Neural cell (in vitro differentiated cells): ENCODE results near the gene PSG1.
"Not testable (repeated sequence)": the region's sequence is repeated elsewhere in the genome, so short reads cannot be mapped to it uniquely, and the experiment has no call there.

Experiments
- CTCF ChIP-seq: fragments of 450-650 bp; IDR thresholded peaks from 2 replicates; pipeline ENCODE4 v1.5.1; 2014; ENCODE audit warnings: antibody characterized with exemption, mild to moderate bottlenecking, moderate library complexity; ENCODE audit not compliant: poor library complexity, severe bottlenecking
- EP300 ChIP-seq: fragments of 450-650 bp; conservative IDR thresholded peaks from 2 replicates; pipeline ENCODE4 v1.6.1; 2014; ENCODE audit warnings: antibody characterized with exemption, mild to moderate bottlenecking, moderate library complexity; ENCODE audit not compliant: poor library complexity, severe bottlenecking
- RAD21 ChIP-seq: fragments of 450-650 bp; conservative IDR thresholded peaks from 2 replicates; pipeline ENCODE4 v1.6.1; 2014; ENCODE audit warnings: antibody characterized with exemption, mild to moderate bottlenecking, moderate library complexity
- SMC3 ChIP-seq: fragments of 450-650 bp; conservative IDR thresholded peaks from 2 replicates; pipeline ENCODE4 v1.6.1; 2014; ENCODE audit warnings: antibody characterized with exemption, mild to moderate bottlenecking, moderate library complexity; ENCODE audit not compliant: poor library complexity

DNA sequence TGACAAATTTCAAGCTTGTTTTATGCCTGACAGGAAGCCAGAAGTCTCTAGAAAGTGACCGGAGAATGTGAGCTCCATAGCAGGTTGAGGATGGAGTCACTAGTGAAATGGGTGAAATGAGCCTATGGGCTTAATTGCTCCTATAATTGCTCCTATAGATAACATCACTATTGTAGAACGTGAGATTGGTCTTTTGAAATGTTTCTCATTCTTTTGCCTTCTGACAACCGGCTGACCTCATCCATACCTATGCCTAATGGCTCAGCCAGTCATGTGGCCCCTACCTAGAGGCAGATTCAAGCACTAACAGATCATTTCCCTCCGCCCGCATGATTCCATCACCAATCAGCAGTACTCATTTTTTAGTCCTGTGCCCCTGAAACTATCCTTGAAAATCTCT lies 34.0 kb upstream of the PSG1 start:
- TF ChIP-seq EP300, SMC3, CTCF, RAD21: not testable (repeated sequence)
